ENCODE results near the gene CAMTA1.

CAMTA1 gene

GRCh38 chr1:7119156-7119555, 333.9 kb downstream of the CAMTA1 start:
- no peak overlapping the region for H3K9ac ChIP-seq (ENCODE audit: low read length)
- H3K9me3 ChIP-seq (ENCODE audit: low read length), result no peaks in the 10 kb centered on the region
- no peaks in the 10 kb centered on the region for H3K27me3 ChIP-seq (ENCODE audit: control insufficient read depth in 1 of 2, insufficient read depth in 2 of 2, low read length in 2 of 2)
- no peak overlapping the region for H3K4me3 ChIP-seq (ENCODE audit: low read depth in 1 of 2, low read length in 2 of 2)
- peaks cover 19% of the 10 kb centered on the region for H3K4me1 ChIP-seq (ENCODE audit: insufficient read depth, low read length)
- no peak overlapping the region for H3K27ac ChIP-seq (ENCODE audit: low read depth, low read length)
- H3K36me3 ChIP-seq (ENCODE audit: insufficient read depth, low read length), result no peaks in the 10 kb centered on the region

GRCh38 chr1:7120863-7121621, 335.8 kb downstream of the CAMTA1 start:
- Histone ChIP-seq H3K27ac (ENCODE audit: low read depth, low read length) (no peak overlapping the region), H3K27me3 (ENCODE audit: control insufficient read depth in 1 of 2, insufficient read depth in 2 of 2, low read length in 2 of 2) (no peaks in the 10 kb centered on the region), H3K4me1 (ENCODE audit: insufficient read depth, low read length) (peaks cover 19% of the 10 kb centered on the region), H3K36me3 (ENCODE audit: insufficient read depth, low read length) (no peaks in the 10 kb centered on the region), H3K9me3 (ENCODE audit: low read length) (no peaks in the 10 kb centered on the region), H3K9ac (ENCODE audit: low read length) (no peak overlapping the region), H3K4me3 (ENCODE audit: low read depth in 1 of 2, low read length in 2 of 2) (no peak overlapping the region)

- peaks cover 19% of the 10 kb centered on the region for H3K4me1 ChIP-seq (ENCODE audit: insufficient read depth, low read length)
- H3K9ac ChIP-seq (ENCODE audit: low read length), result no peak overlapping the region
- no peak overlapping the region for H3K27ac ChIP-seq (ENCODE audit: low read depth, low read length)
- no peak overlapping the region for H3K4me3 ChIP-seq (ENCODE audit: low read depth in 1 of 2, low read length in 2 of 2)
- H3K27me3 ChIP-seq (ENCODE audit: control insufficient read depth in 1 of 2, insufficient read depth in 2 of 2, low read length in 2 of 2), result no peaks in the 10 kb centered on the region
- no peaks in the 10 kb centered on the region for H3K36me3 ChIP-seq (ENCODE audit: insufficient read depth, low read length)
- H3K9me3 ChIP-seq (ENCODE audit: low read length), result no peaks in the 10 kb centered on the region
Measured at GRCh38 chr1:7121622-7121988, 336.4 kb downstream of the CAMTA1 start.

- Histone ChIP-seq H3K27ac (ENCODE audit: low read depth, low read length) (no peak overlapping the region), H3K4me1 (ENCODE audit: insufficient read depth, low read length) (peaks cover 19% of the 10 kb centered on the region), H3K9ac (ENCODE audit: low read length) (no peak overlapping the region), H3K4me3 (ENCODE audit: low read depth in 1 of 2, low read length in 2 of 2) (no peak overlapping the region), H3K9me3 (ENCODE audit: low read length) (no peaks in the 10 kb centered on the region), H3K36me3 (ENCODE audit: insufficient read depth, low read length) (no peaks in the 10 kb centered on the region), H3K27me3 (ENCODE audit: control insufficient read depth in 1 of 2, insufficient read depth in 2 of 2, low read length in 2 of 2) (no peaks in the 10 kb centered on the region)
Measured at GRCh38 chr1:7127322-7128075, 342.2 kb downstream of the CAMTA1 start.

GRCh38 chr1:7128293-7128692, 343.0 kb downstream of the CAMTA1 start:
- peaks cover 11% of the 10 kb centered on the region for H3K4me1 ChIP-seq (ENCODE audit: insufficient read depth, low read length)
- no peaks in the 10 kb centered on the region for H3K9me3 ChIP-seq (ENCODE audit: low read length)
- no peak overlapping the region for H3K9ac ChIP-seq (ENCODE audit: low read length)
- no peaks in the 10 kb centered on the region for H3K27me3 ChIP-seq (ENCODE audit: control insufficient read depth in 1 of 2, insufficient read depth in 2 of 2, low read length in 2 of 2)
- H3K27ac ChIP-seq (ENCODE audit: low read depth, low read length), result no peak overlapping the region
- no peaks in the 10 kb centered on the region for H3K36me3 ChIP-seq (ENCODE audit: insufficient read depth, low read length)
- no peak overlapping the region for H3K4me3 ChIP-seq (ENCODE audit: low read depth in 1 of 2, low read length in 2 of 2)

GRCh38 chr1:7130127-7130526, 344.9 kb downstream of the CAMTA1 start:
- H3K27ac ChIP-seq (ENCODE audit: low read depth, low read length), result no peak overlapping the region
- H3K36me3 ChIP-seq (ENCODE audit: insufficient read depth, low read length), result no peaks in the 10 kb centered on the region
- peaks cover 7% of the 10 kb centered on the region for H3K4me1 ChIP-seq (ENCODE audit: insufficient read depth, low read length)
- no peaks in the 10 kb centered on the region for H3K27me3 ChIP-seq (ENCODE audit: control insufficient read depth in 1 of 2, insufficient read depth in 2 of 2, low read length in 2 of 2)
- H3K9ac ChIP-seq (ENCODE audit: low read length), result no peak overlapping the region
- no peaks in the 10 kb centered on the region for H3K9me3 ChIP-seq (ENCODE audit: low read length)
- no peak overlapping the region for H3K4me3 ChIP-seq (ENCODE audit: low read depth in 1 of 2, low read length in 2 of 2)

- Histone ChIP-seq H3K27ac (ENCODE audit: low read depth, low read length) (no peak overlapping the region), H3K27me3 (ENCODE audit: control insufficient read depth in 1 of 2, insufficient read depth in 2 of 2, low read length in 2 of 2) (no peaks in the 10 kb centered on the region), H3K4me1 (ENCODE audit: insufficient read depth, low read length) (no peaks in the 10 kb centered on the region), H3K9me3 (ENCODE audit: low read length) (no peaks in the 10 kb centered on the region), H3K36me3 (ENCODE audit: insufficient read depth, low read length) (no peaks in the 10 kb centered on the region), H3K4me3 (ENCODE audit: low read depth in 1 of 2, low read length in 2 of 2) (no peak overlapping the region), H3K9ac (ENCODE audit: low read length) (no peak overlapping the region)
Measured at GRCh38 chr1:7135493-7135892, 350.2 kb downstream of the CAMTA1 start.

GRCh38 chr1:7136166-7136953, 351.1 kb downstream of the CAMTA1 start:
- Histone ChIP-seq H3K4me1 (ENCODE audit: insufficient read depth, low read length) (no peaks in the 10 kb centered on the region), H3K27ac (ENCODE audit: low read depth, low read length) (no peak overlapping the region), H3K27me3 (ENCODE audit: control insufficient read depth in 1 of 2, insufficient read depth in 2 of 2, low read length in 2 of 2) (no peaks in the 10 kb centered on the region), H3K9me3 (ENCODE audit: low read length) (no peaks in the 10 kb centered on the region), H3K4me3 (ENCODE audit: low read depth in 1 of 2, low read length in 2 of 2) (no peak overlapping the region), H3K36me3 (ENCODE audit: insufficient read depth, low read length) (no peaks in the 10 kb centered on the region), H3K9ac (ENCODE audit: low read length) (no peak overlapping the region)

GRCh38 chr1:7140251-7140650, 355.0 kb downstream of the CAMTA1 start:
- no peak overlapping the region for H3K27ac ChIP-seq (ENCODE audit: low read depth, low read length)
- no peaks in the 10 kb centered on the region for H3K4me1 ChIP-seq (ENCODE audit: insufficient read depth, low read length)
- no peaks in the 10 kb centered on the region for H3K9me3 ChIP-seq (ENCODE audit: low read length)
- no peak overlapping the region for H3K9ac ChIP-seq (ENCODE audit: low read length)
- no peaks in the 10 kb centered on the region for H3K27me3 ChIP-seq (ENCODE audit: control insufficient read depth in 1 of 2, insufficient read depth in 2 of 2, low read length in 2 of 2)
- no peak overlapping the region for H3K4me3 ChIP-seq (ENCODE audit: low read depth in 1 of 2, low read length in 2 of 2)
- H3K36me3 ChIP-seq (ENCODE audit: insufficient read depth, low read length), result no peaks in the 10 kb centered on the region

- no peaks in the 10 kb centered on the region for H3K4me1 ChIP-seq (ENCODE audit: insufficient read depth, low read length)
- H3K27me3 ChIP-seq (ENCODE audit: control insufficient read depth in 1 of 2, insufficient read depth in 2 of 2, low read length in 2 of 2), result no peaks in the 10 kb centered on the region
- H3K36me3 ChIP-seq (ENCODE audit: insufficient read depth, low read length), result no peaks in the 10 kb centered on the region
- no peak overlapping the region for H3K27ac ChIP-seq (ENCODE audit: low read depth, low read length)
- H3K4me3 ChIP-seq (ENCODE audit: low read depth in 1 of 2, low read length in 2 of 2), result no peak overlapping the region
- H3K9me3 ChIP-seq (ENCODE audit: low read length), result no peaks in the 10 kb centered on the region
- H3K9ac ChIP-seq (ENCODE audit: low read length), result no peak overlapping the region
Measured at GRCh38 chr1:7145947-7146346, 360.7 kb downstream of the CAMTA1 start.

- H3K4me1 ChIP-seq (ENCODE audit: insufficient read depth, low read length), result no peaks in the 10 kb centered on the region
- H3K36me3 ChIP-seq (ENCODE audit: insufficient read depth, low read length), result no peaks in the 10 kb centered on the region
- H3K27me3 ChIP-seq (ENCODE audit: control insufficient read depth in 1 of 2, insufficient read depth in 2 of 2, low read length in 2 of 2), result no peaks in the 10 kb centered on the region
- no peak overlapping the region for H3K9ac ChIP-seq (ENCODE audit: low read length)
- no peak overlapping the region for H3K4me3 ChIP-seq (ENCODE audit: low read depth in 1 of 2, low read length in 2 of 2)
- H3K27ac ChIP-seq (ENCODE audit: low read depth, low read length), result no peak overlapping the region
- H3K9me3 ChIP-seq (ENCODE audit: low read length), result no peaks in the 10 kb centered on the region
Measured at GRCh38 chr1:7146710-7147109, 361.5 kb downstream of the CAMTA1 start.

All from muscle layer of colon (tissue), 2 donors.